HepG2 (cell line): ENCODE data around the gene KRTAP10-11.

Source experiments
- EP300 ChIP-seq, 3 experiments: sonication (generic) in 1 of 3; formaldehyde crosslinking in 1 of 3; IDR thresholded peaks; 2 replicates each; pipeline versions ENCODE4 v1.5.1 to v1.6.1; 2011 to 2020; ENCODE audit warnings: low read depth in 2 of 3, low read length in 2 of 3, borderline replicate concordance in 1 of 3, improper control_type of control experiment in 1 of 3, mild to moderate bottlenecking in 1 of 3, missing genetic modification reagents in 1 of 3, moderate library complexity in 1 of 3
- MTA1 ChIP-seq: sonication (generic); formaldehyde crosslinking; IDR thresholded peaks from 2 replicates; pipeline ENCODE4 v1.4.0; 2020; ENCODE audit warnings: missing genetic modification reagents, mild to moderate bottlenecking, borderline replicate concordance
- PAF1 ChIP-seq: IDR thresholded peaks from 2 replicates; pipeline ENCODE4 v1.6.1; 2016; ENCODE audit warnings: missing genetic modification reagents, missing compliant biosample characterization
- PHF8 ChIP-seq: sonication (generic); formaldehyde crosslinking; IDR thresholded peaks from 2 replicates; pipeline ENCODE4 v1.5.0; 2020; ENCODE audit warnings: missing genetic modification reagents
- POLR2A ChIP-seq, 2 experiments: IDR thresholded peaks; 2 replicates each; pipeline ENCODE4 v1.6.1; 2011; ENCODE audit warnings: low read depth in 2 of 2, low read length in 2 of 2, mild to moderate bottlenecking in 1 of 2, moderate library complexity in 1 of 2; ENCODE audit not compliant: insufficient read depth in 1 of 2
- POLR2AphosphoS5 ChIP-seq: IDR thresholded peaks from 2 replicates; pipeline ENCODE4 v1.6.1; 2012; ENCODE audit warnings: low read depth, low read length
- RAD21 ChIP-seq: fragments of 450-650 bp; formaldehyde crosslinking; IDR thresholded peaks from 2 replicates; pipeline ENCODE4 v1.5.0; 2020; ENCODE audit warnings: mild to moderate bottlenecking
- SUZ12 ChIP-seq: fragments of 150-350 bp; IDR thresholded peaks from 2 replicates; pipeline ENCODE4 v1.6.1; 2014; ENCODE audit warnings: low read depth, low read length
- TAF1 ChIP-seq: sonication (generic); formaldehyde crosslinking; IDR thresholded peaks from 2 replicates; pipeline ENCODE4 v1.4.0; 2020; ENCODE audit warnings: missing genetic modification reagents
- ZBTB43 ChIP-seq: sonication (generic); formaldehyde crosslinking; conservative IDR thresholded peaks from 2 replicates; pipeline ENCODE4 v1.4.0; 2020; ENCODE audit warnings: missing genetic modification reagents
- ZNF256 ChIP-seq: sonication (generic); formaldehyde crosslinking; conservative IDR thresholded peaks from 2 replicates; pipeline ENCODE4 v1.4.0; 2020; ENCODE audit warnings: missing genetic modification reagents
- ZNF772 ChIP-seq: sonication (generic); formaldehyde crosslinking; IDR thresholded peaks from 2 replicates; pipeline ENCODE4 v1.5.0; 2020; ENCODE audit warnings: mild to moderate bottlenecking, missing genetic modification reagents
- TF ChIP-seq, protein P1 (sequence below): sonication (generic); formaldehyde crosslinking; IDR thresholded peaks from 2 replicates; pipeline ENCODE4 v1.5.0; 2020; ENCODE audit warnings: mild to moderate bottlenecking, missing genetic modification reagents, moderate library complexity
- TF ChIP-seq, protein P2 (sequence below): sonication (generic); formaldehyde crosslinking; IDR thresholded peaks from 2 replicates; pipeline ENCODE4 v1.4.0; 2020; ENCODE audit warnings: missing genetic modification reagents, borderline replicate concordance

GRCh38 chr21:44686000-44686781 lies 40.0 kb downstream of the KRTAP10-11 start:
- TF ChIP-seq MTA1 (CRISPR knock-in tag) (no peak), TAF1 (CRISPR knock-in tag) (no peak), RAD21 (CRISPR knock-in tag) (no peak), ZNF256 (CRISPR knock-in tag) (no peak), PAF1 (no peak), PHF8 (CRISPR knock-in tag) (no peak), POLR2A (IDR thresholded peaks at IDR 0.05; ENCODE audit: insufficient read depth in 1 of 2, low read depth in 2 of 2, low read length in 2 of 2) (no peak), POLR2AphosphoS5 (no peak), EP300 (IDR thresholded peaks at IDR 0.05; ENCODE audit: low read depth in 2 of 2, low read length in 2 of 2) (no peak), EP300 (CRISPR knock-in tag; IDR thresholded peaks at IDR 0.05; ENCODE audit: borderline replicate concordance) (no peak), SUZ12 (no peak), ZBTB43 (CRISPR knock-in tag) (no peak), ZNF772 (CRISPR knock-in tag) (no peak)
- TF ChIP-seq, protein P1, sequence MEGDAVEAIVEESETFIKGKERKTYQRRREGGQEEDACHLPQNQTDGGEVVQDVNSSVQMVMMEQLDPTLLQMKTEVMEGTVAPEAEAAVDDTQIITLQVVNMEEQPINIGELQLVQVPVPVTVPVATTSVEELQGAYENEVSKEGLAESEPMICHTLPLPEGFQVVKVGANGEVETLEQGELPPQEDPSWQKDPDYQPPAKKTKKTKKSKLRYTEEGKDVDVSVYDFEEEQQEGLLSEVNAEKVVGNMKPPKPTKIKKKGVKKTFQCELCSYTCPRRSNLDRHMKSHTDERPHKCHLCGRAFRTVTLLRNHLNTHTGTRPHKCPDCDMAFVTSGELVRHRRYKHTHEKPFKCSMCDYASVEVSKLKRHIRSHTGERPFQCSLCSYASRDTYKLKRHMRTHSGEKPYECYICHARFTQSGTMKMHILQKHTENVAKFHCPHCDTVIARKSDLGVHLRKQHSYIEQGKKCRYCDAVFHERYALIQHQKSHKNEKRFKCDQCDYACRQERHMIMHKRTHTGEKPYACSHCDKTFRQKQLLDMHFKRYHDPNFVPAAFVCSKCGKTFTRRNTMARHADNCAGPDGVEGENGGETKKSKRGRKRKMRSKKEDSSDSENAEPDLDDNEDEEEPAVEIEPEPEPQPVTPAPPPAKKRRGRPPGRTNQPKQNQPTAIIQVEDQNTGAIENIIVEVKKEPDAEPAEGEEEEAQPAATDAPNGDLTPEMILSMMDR = no peak
- TF ChIP-seq, protein P2, sequence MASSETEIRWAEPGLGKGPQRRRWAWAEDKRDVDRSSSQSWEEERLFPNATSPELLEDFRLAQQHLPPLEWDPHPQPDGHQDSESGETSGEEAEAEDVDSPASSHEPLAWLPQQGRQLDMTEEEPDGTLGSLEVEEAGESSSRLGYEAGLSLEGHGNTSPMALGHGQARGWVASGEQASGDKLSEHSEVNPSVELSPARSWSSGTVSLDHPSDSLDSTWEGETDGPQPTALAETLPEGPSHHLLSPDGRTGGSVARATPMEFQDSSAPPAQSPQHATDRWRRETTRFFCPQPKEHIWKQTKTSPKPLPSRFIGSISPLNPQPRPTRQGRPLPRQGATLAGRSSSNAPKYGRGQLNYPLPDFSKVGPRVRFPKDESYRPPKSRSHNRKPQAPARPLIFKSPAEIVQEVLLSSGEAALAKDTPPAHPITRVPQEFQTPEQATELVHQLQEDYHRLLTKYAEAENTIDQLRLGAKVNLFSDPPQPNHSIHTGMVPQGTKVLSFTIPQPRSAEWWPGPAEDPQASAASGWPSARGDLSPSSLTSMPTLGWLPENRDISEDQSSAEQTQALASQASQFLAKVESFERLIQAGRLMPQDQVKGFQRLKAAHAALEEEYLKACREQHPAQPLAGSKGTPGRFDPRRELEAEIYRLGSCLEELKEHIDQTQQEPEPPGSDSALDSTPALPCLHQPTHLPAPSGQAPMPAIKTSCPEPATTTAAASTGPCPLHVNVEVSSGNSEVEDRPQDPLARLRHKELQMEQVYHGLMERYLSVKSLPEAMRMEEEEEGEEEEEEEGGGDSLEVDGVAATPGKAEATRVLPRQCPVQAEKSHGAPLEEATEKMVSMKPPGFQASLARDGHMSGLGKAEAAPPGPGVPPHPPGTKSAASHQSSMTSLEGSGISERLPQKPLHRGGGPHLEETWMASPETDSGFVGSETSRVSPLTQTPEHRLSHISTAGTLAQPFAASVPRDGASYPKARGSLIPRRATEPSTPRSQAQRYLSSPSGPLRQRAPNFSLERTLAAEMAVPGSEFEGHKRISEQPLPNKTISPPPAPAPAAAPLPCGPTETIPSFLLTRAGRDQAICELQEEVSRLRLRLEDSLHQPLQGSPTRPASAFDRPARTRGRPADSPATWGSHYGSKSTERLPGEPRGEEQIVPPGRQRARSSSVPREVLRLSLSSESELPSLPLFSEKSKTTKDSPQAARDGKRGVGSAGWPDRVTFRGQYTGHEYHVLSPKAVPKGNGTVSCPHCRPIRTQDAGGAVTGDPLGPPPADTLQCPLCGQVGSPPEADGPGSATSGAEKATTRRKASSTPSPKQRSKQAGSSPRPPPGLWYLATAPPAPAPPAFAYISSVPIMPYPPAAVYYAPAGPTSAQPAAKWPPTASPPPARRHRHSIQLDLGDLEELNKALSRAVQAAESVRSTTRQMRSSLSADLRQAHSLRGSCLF = no peak
